Ishikawa (cell line): Measurements from ENCODE around the gene APOC3.
A peak's percentile ranks its signal among the peaks of the same experiment; 100 is the strongest.

Experiments used
- CEBPB ChIP-seq: IDR thresholded peaks from 2 replicates; pipeline ENCODE4 v1.6.1; 2012
- CREB1 ChIP-seq: IDR thresholded peaks from 2 replicates; pipeline ENCODE4 v1.6.1; 2012; ENCODE audit warnings: low read depth
- EGR1 ChIP-seq: IDR thresholded peaks from 2 replicates; pipeline ENCODE4 v1.6.1; 2012
- EP300 ChIP-seq: IDR thresholded peaks from 2 replicates; pipeline ENCODE4 v1.6.1; 2012; ENCODE audit warnings: borderline replicate concordance
- FOXM1 ChIP-seq: IDR thresholded peaks from 2 replicates; pipeline ENCODE4 v1.6.1; 2012; ENCODE audit warnings: low read depth, borderline replicate concordance
- MAX ChIP-seq: IDR thresholded peaks from 2 replicates; pipeline ENCODE4 v1.6.1; 2012
- NFIC ChIP-seq: IDR thresholded peaks from 2 replicates; pipeline ENCODE4 v1.6.1; 2012
- RAD21 ChIP-seq: IDR thresholded peaks from 2 replicates; pipeline ENCODE4 v1.6.1; 2012; ENCODE audit warnings: low read depth
- REST ChIP-seq: IDR thresholded peaks from 2 replicates; pipeline ENCODE4 v1.6.1; 2012; ENCODE audit warnings: low read depth, mild to moderate bottlenecking
- TAF1 ChIP-seq: IDR thresholded peaks from 2 replicates; pipeline ENCODE4 v1.6.1; 2012; ENCODE audit warnings: low read depth, mild to moderate bottlenecking
- TCF12 ChIP-seq: IDR thresholded peaks from 2 replicates; pipeline ENCODE4 v1.6.1; 2012; ENCODE audit warnings: low read depth
- TEAD4 ChIP-seq: IDR thresholded peaks from 2 replicates; pipeline ENCODE4 v1.6.1; 2012
- USF1 ChIP-seq: IDR thresholded peaks from 2 replicates; pipeline ENCODE4 v1.6.1; 2012
- YY1 ChIP-seq: IDR thresholded peaks from 2 replicates; pipeline ENCODE4 v1.6.1; 2012; ENCODE audit warnings: low read depth
- ZBTB7A ChIP-seq: IDR thresholded peaks from 2 replicates; pipeline ENCODE4 v1.6.1; 2012; ENCODE audit warnings: low read depth

APOC3 gene

GRCh38 chr11:116788534-116788933 is 41.2 kb upstream of the APOC3 start:
- TF ChIP-seq CEBPB (no peak), CREB1 (no peak), MAX (no peak), YY1 (no peak), TEAD4 (no peak)

- TF ChIP-seq CEBPB (no peak), TCF12 (no peak), NFIC (no peak), FOXM1 (no peak), EP300 (no peak), YY1 (no peak), REST (no peak), RAD21 (no peak), USF1 (no peak), ZBTB7A (no peak), CREB1 (no peak), TEAD4 (no peak), MAX (no peak), TAF1 (no peak), EGR1 (no peak)
Measured at GRCh38 chr11:116788975-116789374, 40.7 kb upstream of the APOC3 start.

GRCh38 chr11:116790167-116791001 is 39.3 kb upstream of the APOC3 start:
- TF ChIP-seq RAD21 (no peak), CREB1 (no peak), NFIC (no peak), EGR1 (no peak)

- TF ChIP-seq RAD21 (peak; percentile 79), FOXM1 (no peak), ZBTB7A (0 out of 2 replicates have a peak, but pooled peaks have one; percentile 40)
Measured at GRCh38 chr11:116791002-116791812, 38.5 kb upstream of the APOC3 start.

GRCh38 chr11:116791813-116792143 is 37.9 kb upstream of the APOC3 start, which contains the start of gene APOA5:
APOA5 (minus strand) TSS chr11:116791879; CDS start chr11:116791860, 19 bp downstream.
- TF ChIP-seq TCF12 (no peak), USF1 (no peak), REST (no peak), YY1 (no peak), FOXM1 (no peak), NFIC (no peak), CREB1 (no peak), RAD21 (no peak), TAF1 (no peak), ZBTB7A (no peak), EP300 (no peak), CEBPB (no peak), TEAD4 (no peak), MAX (no peak), EGR1 (no peak)
